Neural crest cell (in vitro differentiated cells): Measurements from ENCODE around the gene ZNF248. TPM values are rescaled to one million over a fixed set of nuclear protein-coding genes. Genes with fewer than 3 reads are reported as not detected.
"Not testable (repeated sequence)": the region's sequence is repeated elsewhere in the genome, so short reads cannot be mapped to it uniquely, and the experiment has no call there.

Experiments used
- DNase-seq: peaks from one replicate; pipeline ENCODE4 v3.0.0; 2021; ENCODE audit warnings: low read depth, mixed read lengths, low spot score
- H3K27ac Mint-ChIP-seq: one replicate; pipeline ENCODE4 v1.8.0; 2021; ENCODE audit warnings: mild to moderate bottlenecking, mixed read lengths; ENCODE audit not compliant: unreplicated experiment
- H3K27me3 Mint-ChIP-seq: 2 replicates; pipeline ENCODE4 v1.8.0; 2021; ENCODE audit warnings: low read depth, mild to moderate bottlenecking, mixed read lengths
- H3K36me3 Mint-ChIP-seq: 2 replicates; pipeline ENCODE4 v1.8.0; 2021; ENCODE audit warnings: low read depth, mild to moderate bottlenecking, mixed read lengths
- H3K4me1 Mint-ChIP-seq: 2 replicates; pipeline ENCODE4 v1.8.0; 2021; ENCODE audit warnings: mixed read lengths
- H3K4me3 Mint-ChIP-seq: one replicate; pipeline ENCODE4 v1.8.0; 2021; ENCODE audit warnings: mild to moderate bottlenecking, mixed read lengths
- H3K9me3 Mint-ChIP-seq: 2 replicates; pipeline ENCODE4 v1.8.0; 2021; ENCODE audit warnings: mixed read lengths
- CTCF ChIP-seq: fragments of 200-600 bp; sonication (generic); conservative IDR thresholded peaks from 2 replicates; pipeline ENCODE4 v1.5.0; 2021; ENCODE audit warnings: antibody characterized with exemption, mild to moderate bottlenecking
- total RNA-seq: library from RNA; stranded (reverse); gene quantifications from 2 replicates; pipeline ENCODE4 v1.2.1, GENCODE V29; 2021

The ZNF248 gene
- total RNA-seq, 1 donor from 2014 or later: 12.6 TPM

- no peak for TF ChIP-seq CTCF
- H3K4me1 Mint-ChIP-seq: no peaks in the 10 kb centered on the region
- H3K27me3 Mint-ChIP-seq: no peaks in the 10 kb centered on the region
- no peak for DNase-seq
- H3K27ac Mint-ChIP-seq: no peak overlapping the region
- no peak overlapping the region for H3K4me3 Mint-ChIP-seq
- H3K36me3 Mint-ChIP-seq: peaks cover 10% of the 10 kb centered on the region
- H3K9me3 Mint-ChIP-seq: peaks cover 9% of the 10 kb centered on the region
Observed at GRCh38 chr10:37747081-37747480, 110.3 kb downstream of the ZNF248 start.

- H3K9me3 Mint-ChIP-seq: peaks cover 7% of the 10 kb centered on the region
- no peak overlapping the region for H3K27ac Mint-ChIP-seq
- H3K4me1 Mint-ChIP-seq: no peaks in the 10 kb centered on the region
- H3K36me3 Mint-ChIP-seq: peaks cover 2% of the 10 kb centered on the region
- no peak for TF ChIP-seq CTCF
- DNase-seq: no peak
- H3K4me3 Mint-ChIP-seq: no peak overlapping the region
- no peaks in the 10 kb centered on the region for H3K27me3 Mint-ChIP-seq
Observed at GRCh38 chr10:37741831-37742230, 115.6 kb downstream of the ZNF248 start.

GRCh38 chr10:37739181-37739580, 118.2 kb downstream of the ZNF248 start:
- H3K27me3 Mint-ChIP-seq: no peaks in the 10 kb centered on the region
- DNase-seq: no peak
- H3K4me3 Mint-ChIP-seq: no peak overlapping the region
- peaks cover 4% of the 10 kb centered on the region for H3K9me3 Mint-ChIP-seq
- no peaks in the 10 kb centered on the region for H3K4me1 Mint-ChIP-seq
- H3K36me3 Mint-ChIP-seq: peaks cover 2% of the 10 kb centered on the region
- no peak for TF ChIP-seq CTCF
- H3K27ac Mint-ChIP-seq: no peak overlapping the region

GRCh38 chr10:37738241-37738640, 119.2 kb downstream of the ZNF248 start:
- not testable (repeated sequence) for H3K4me1 Mint-ChIP-seq, H3K9me3 Mint-ChIP-seq, H3K27me3 Mint-ChIP-seq, H3K4me3 Mint-ChIP-seq, H3K27ac Mint-ChIP-seq, DNase-seq, H3K36me3 Mint-ChIP-seq

- Mint-ChIP-seq H3K27me3 (no peaks in the 10 kb centered on the region), H3K36me3 (peaks cover 2% of the 10 kb centered on the region), H3K27ac (no peak overlapping the region), H3K4me3 (no peak overlapping the region), H3K9me3 (peaks cover 4% of the 10 kb centered on the region), H3K4me1 (no peaks in the 10 kb centered on the region)
- no peak for DNase-seq
- TF ChIP-seq CTCF: no peak
Observed at GRCh38 chr10:37737336-37737735, 120.1 kb downstream of the ZNF248 start.

- no peaks in the 10 kb centered on the region for H3K4me1 Mint-ChIP-seq
- H3K36me3 Mint-ChIP-seq: peaks cover 2% of the 10 kb centered on the region
- H3K4me3 Mint-ChIP-seq: no peak overlapping the region
- H3K27ac Mint-ChIP-seq: no peak overlapping the region
- TF ChIP-seq CTCF: no peak
- peaks cover 8% of the 10 kb centered on the region for H3K9me3 Mint-ChIP-seq
- no peak for DNase-seq
- no peaks in the 10 kb centered on the region for H3K27me3 Mint-ChIP-seq
Observed at GRCh38 chr10:37736120-37736519, 121.3 kb downstream of the ZNF248 start.
